HEK293 (cell line): ENCODE measurements around the gene PRUNE2.

Experiments used
- CTCF ChIA-PET: fragments of 350-600 bp; formaldehyde crosslinking; extraction: SDS; loops from one replicate; lab custom pipeline; 2021; ENCODE audit warnings: antibody characterized with exemption; lab: Yijun Ruan, JAX
- POLR2A ChIA-PET: fragments of 300-600 bp; formaldehyde crosslinking; extraction: SDS; loops from one replicate; lab custom pipeline; 2020; ENCODE audit warnings: antibody characterized with exemption, inconsistent platforms; lab: Yijun Ruan, JAX
- H3K27ac ChIP-seq: fragments of 200-500 bp; sonication (Bioruptor generic); 2 replicates; pipeline ENCODE4 v1.5.1; 2014; ENCODE audit warnings: low read depth, low read length, control low read depth, inconsistent platforms; ENCODE audit errors: extremely low read depth
- H3K36me3 ChIP-seq, 2 experiments: fragments of 200-500 bp in 1 of 2; sonication (Bioruptor generic) in 1 of 2; 1 replicate in 1 of 2; 2 replicates in 1 of 2; pipeline ENCODE4 v1.5.1; 2014 to 2017; ENCODE audit warnings: inconsistent platforms in 2 of 2, low read length in 2 of 2; ENCODE audit not compliant: control insufficient read depth in 2 of 2, insufficient read depth in 1 of 2
- H3K4me1 ChIP-seq: fragments of 200-500 bp; sonication (Bioruptor generic); 2 replicates; pipeline ENCODE4 v1.5.1; 2014; ENCODE audit warnings: mild to moderate bottlenecking, low read length, inconsistent platforms; ENCODE audit not compliant: control insufficient read depth, insufficient read depth
- H3K4me3 ChIP-seq: 2 replicates; pipeline ENCODE4 v1.5.1; 2011; ENCODE audit warnings: low read depth, mild to moderate bottlenecking, control low read depth, low read length, moderate library complexity
- H3K9me3 ChIP-seq: fragments of 200-500 bp; sonication (Bioruptor generic); 2 replicates; pipeline ENCODE4 v1.5.1; 2014; ENCODE audit warnings: low read depth, low read length, inconsistent platforms; ENCODE audit not compliant: control insufficient read depth, insufficient read depth
- BCL6B ChIP-seq: fragments of 450-650 bp; formaldehyde crosslinking; IDR thresholded peaks from 2 replicates; pipeline ENCODE4 v1.5.1; 2017; ENCODE audit warnings: missing biosample characterization, missing genetic modification characterization
- ZBTB1 ChIP-seq: fragments of 450-650 bp; formaldehyde crosslinking; IDR thresholded peaks from 2 replicates; pipeline ENCODE4 v1.5.1; 2016; ENCODE audit warnings: missing biosample characterization, missing genetic modification characterization
- ZNF112 ChIP-seq: fragments of 450-650 bp; formaldehyde crosslinking; IDR thresholded peaks from 2 replicates; pipeline ENCODE4 v1.5.0; 2017; ENCODE audit warnings: missing biosample characterization, missing genetic modification characterization
- ZNF155 ChIP-seq: fragments of 450-650 bp; formaldehyde crosslinking; IDR thresholded peaks from 2 replicates; pipeline ENCODE4 v1.5.1; 2016; ENCODE audit warnings: missing biosample characterization, missing genetic modification characterization
- ZNF202 ChIP-seq: fragments of 450-650 bp; formaldehyde crosslinking; IDR thresholded peaks from 2 replicates; pipeline ENCODE4 v1.5.1; 2016; ENCODE audit warnings: missing biosample characterization, missing genetic modification characterization, borderline replicate concordance
- ZNF23 ChIP-seq: fragments of 450-650 bp; formaldehyde crosslinking; IDR thresholded peaks from 2 replicates; pipeline ENCODE4 v1.5.1; 2016; ENCODE audit warnings: missing biosample characterization, missing genetic modification characterization, borderline replicate concordance
- ZNF280D ChIP-seq: fragments of 450-650 bp; formaldehyde crosslinking; IDR thresholded peaks from 2 replicates; pipeline ENCODE4 v1.5.1; 2016; ENCODE audit warnings: missing biosample characterization, missing genetic modification characterization
- ZNF350 ChIP-seq: fragments of 450-650 bp; formaldehyde crosslinking; IDR thresholded peaks from 2 replicates; pipeline ENCODE4 v1.5.0; 2017; ENCODE audit warnings: missing biosample characterization, mild to moderate bottlenecking, missing genetic modification characterization
- ZNF354C ChIP-seq: fragments of 450-650 bp; formaldehyde crosslinking; IDR thresholded peaks from 2 replicates; pipeline ENCODE4 v1.5.1; 2016; ENCODE audit warnings: missing biosample characterization, missing genetic modification characterization, low read depth, borderline replicate concordance
- ZNF488 ChIP-seq: fragments of 450-650 bp; formaldehyde crosslinking; IDR thresholded peaks from 2 replicates; pipeline ENCODE4 v1.5.1; 2016; ENCODE audit warnings: missing biosample characterization, missing genetic modification characterization
- ZNF561 ChIP-seq: fragments of 450-650 bp; IDR thresholded peaks from 2 replicates; pipeline ENCODE4 v1.5.1; 2018; ENCODE audit warnings: missing biosample characterization, missing genetic modification characterization, borderline replicate concordance
- ZNF600 ChIP-seq: fragments of 450-650 bp; formaldehyde crosslinking; IDR thresholded peaks from 2 replicates; pipeline ENCODE4 v1.5.1; 2016; ENCODE audit warnings: missing biosample characterization, missing genetic modification characterization
- ZNF623 ChIP-seq: fragments of 450-650 bp; formaldehyde crosslinking; IDR thresholded peaks from 2 replicates; pipeline ENCODE4 v1.5.1; 2016; ENCODE audit warnings: missing biosample characterization, missing genetic modification characterization
- ZNF629 ChIP-seq: fragments of 450-650 bp; formaldehyde crosslinking; IDR thresholded peaks from 2 replicates; pipeline ENCODE4 v1.5.1; 2017; ENCODE audit warnings: missing biosample characterization, missing genetic modification characterization
- ZNF645 ChIP-seq: fragments of 450-650 bp; formaldehyde crosslinking; IDR thresholded peaks from 2 replicates; pipeline ENCODE4; 2016; ENCODE audit warnings: missing biosample characterization, missing genetic modification characterization
- TF ChIP-seq, protein P1 (sequence below): fragments of 450-650 bp; formaldehyde crosslinking; IDR thresholded peaks from 2 replicates; pipeline ENCODE4 v1.5.1; 2016; ENCODE audit warnings: missing biosample characterization, missing genetic modification characterization

The PRUNE2 gene

GRCh38 chr9:76690973-76691370 is 214.9 kb downstream of the PRUNE2 start (continued):
- TF ChIP-seq ZNF112 (tag by site-specific recombination) (no peak), ZBTB1 (tag by site-specific recombination) (no peak)

- ChIA-PET POLR2A (no interaction called here), CTCF (interaction anchor here (0.5 to 1.1 kb wide), 2 partner anchors 9 to 57 kb away, joined by 3 to 4 read pairs; no protein-coding TSS in a partner anchor)
- Histone ChIP-seq H3K36me3 (no peaks in the 10 kb centered on the region), H3K27ac (no peak overlapping the region), H3K4me3 (no peak overlapping the region), H3K9me3 (no peaks in the 10 kb centered on the region), H3K4me1 (no peaks in the 10 kb centered on the region)
- TF ChIP-seq ZNF155 (tag by site-specific recombination) (no peak), ZNF561 (tag by site-specific recombination) (no peak), ZNF23 (no peak), ZNF600 (tag by site-specific recombination) (no peak), ZNF488 (tag by site-specific recombination) (no peak), ZNF623 (no peak), ZNF354C (no peak), ZNF202 (no peak), ZNF280D (no peak), ZNF629 (tag by site-specific recombination) (no peak), ZNF645 (tag by site-specific recombination) (no peak), BCL6B (tag by site-specific recombination) (no peak), ZNF350 (no peak)
- TF ChIP-seq, protein P1, sequence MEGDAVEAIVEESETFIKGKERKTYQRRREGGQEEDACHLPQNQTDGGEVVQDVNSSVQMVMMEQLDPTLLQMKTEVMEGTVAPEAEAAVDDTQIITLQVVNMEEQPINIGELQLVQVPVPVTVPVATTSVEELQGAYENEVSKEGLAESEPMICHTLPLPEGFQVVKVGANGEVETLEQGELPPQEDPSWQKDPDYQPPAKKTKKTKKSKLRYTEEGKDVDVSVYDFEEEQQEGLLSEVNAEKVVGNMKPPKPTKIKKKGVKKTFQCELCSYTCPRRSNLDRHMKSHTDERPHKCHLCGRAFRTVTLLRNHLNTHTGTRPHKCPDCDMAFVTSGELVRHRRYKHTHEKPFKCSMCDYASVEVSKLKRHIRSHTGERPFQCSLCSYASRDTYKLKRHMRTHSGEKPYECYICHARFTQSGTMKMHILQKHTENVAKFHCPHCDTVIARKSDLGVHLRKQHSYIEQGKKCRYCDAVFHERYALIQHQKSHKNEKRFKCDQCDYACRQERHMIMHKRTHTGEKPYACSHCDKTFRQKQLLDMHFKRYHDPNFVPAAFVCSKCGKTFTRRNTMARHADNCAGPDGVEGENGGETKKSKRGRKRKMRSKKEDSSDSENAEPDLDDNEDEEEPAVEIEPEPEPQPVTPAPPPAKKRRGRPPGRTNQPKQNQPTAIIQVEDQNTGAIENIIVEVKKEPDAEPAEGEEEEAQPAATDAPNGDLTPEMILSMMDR, result no peak
Observed at GRCh38 chr9:76690246-76690972, 215.5 kb downstream of the PRUNE2 start.
